Measurements from ENCODE around the gene LSAMP.

LSAMP gene

DNA sequence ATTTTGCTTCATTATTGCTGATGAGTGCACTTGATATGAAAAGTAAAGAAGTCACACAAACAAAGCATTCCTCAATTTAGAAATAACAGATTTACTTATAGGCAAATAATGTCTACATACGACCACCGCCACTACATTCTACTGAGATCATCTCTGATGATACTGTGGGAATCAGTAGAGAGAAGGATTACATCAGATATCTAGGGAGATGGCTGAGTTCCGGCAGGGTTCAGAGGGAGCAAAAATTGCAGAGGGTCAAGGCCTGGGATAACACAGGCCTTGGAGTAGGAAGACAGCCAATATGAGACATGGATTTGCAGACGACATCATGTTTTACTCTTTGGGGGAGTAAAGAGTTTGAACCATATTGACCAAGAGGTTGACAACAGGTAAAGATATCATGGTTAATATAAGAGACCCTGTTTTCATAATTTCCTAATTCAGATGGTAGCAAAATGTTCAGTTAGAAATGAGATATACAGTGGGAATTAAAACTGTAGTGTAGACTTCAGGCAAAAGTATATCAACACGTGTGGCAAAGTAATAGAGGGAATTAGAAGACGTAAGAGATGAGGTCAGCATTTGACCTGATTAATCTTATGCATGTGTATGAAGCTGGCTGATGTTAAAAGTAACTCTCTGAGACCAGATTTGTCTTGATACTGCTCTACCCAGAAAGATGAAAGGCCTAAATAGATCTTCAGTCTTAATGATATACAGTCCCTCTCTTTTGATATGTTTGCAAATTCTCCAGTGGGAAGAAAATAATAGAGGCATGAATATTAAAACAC, 15.6 kb downstream of the LSAMP start:
- no peak for DNase-seq

DNA sequence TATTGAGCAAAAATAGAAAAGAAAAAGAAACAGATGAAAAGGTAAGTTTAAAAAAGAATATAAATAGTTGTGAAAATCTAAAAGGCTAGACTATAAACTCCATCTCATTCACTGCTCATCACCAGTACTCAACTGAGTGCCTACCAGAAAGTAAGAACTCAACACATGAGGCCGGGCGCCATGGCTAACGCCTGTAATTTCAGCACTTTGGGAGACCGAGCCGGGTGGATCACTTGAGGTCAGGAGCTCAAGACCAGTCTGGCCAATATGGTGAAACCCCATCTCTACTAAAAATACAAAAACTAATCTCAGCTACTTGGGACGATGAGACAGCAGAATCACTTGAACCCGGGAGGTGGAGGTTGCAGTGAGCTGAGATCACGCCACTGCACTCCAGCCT, 19.3 kb downstream of the LSAMP start:
- DNase-seq: no peak

DNA sequence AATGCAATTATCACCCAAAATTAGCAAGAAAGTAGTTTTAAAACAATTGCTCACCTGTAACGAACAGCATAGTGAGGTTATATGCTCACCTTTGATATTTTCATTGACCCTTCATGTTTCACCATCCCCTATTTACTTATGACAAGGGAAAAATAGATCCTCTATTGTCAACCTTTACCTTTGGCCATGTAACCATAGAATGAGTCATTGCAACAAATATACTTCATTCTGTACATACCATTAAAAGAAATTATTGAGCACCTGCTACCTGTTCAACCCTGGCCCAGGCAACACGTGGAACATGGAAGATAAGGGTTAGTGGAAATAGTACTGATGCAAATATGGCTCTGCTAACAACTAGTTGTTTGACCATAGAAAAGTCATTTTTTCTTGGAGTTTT, 20.2 kb downstream of the LSAMP start:
- DNase-seq: no peak

DNA sequence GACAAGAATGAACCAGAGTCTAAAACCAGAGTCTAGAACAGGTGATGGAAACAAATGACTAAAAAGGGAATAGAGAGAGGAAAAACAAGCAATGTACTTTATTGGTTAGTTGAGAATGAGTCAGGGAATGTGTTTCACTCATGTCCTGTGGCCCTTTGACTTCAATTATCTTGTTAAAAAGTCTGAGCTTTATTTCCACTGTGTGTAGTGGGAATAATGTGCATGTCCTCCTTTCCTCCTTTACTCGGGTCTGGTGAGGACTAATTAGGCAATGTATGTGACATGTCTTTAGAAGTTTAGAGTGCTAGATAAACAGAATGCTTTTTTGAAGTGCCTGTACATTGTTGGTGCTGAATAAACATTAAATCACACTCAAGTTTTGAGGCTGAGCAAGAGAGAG, 21.3 kb downstream of the LSAMP start:
- DNase-seq: no peak

GRCh38 chr3:116423374-116423773, 21.9 kb downstream of the LSAMP start:
- no peak for DNase-seq

DNA sequence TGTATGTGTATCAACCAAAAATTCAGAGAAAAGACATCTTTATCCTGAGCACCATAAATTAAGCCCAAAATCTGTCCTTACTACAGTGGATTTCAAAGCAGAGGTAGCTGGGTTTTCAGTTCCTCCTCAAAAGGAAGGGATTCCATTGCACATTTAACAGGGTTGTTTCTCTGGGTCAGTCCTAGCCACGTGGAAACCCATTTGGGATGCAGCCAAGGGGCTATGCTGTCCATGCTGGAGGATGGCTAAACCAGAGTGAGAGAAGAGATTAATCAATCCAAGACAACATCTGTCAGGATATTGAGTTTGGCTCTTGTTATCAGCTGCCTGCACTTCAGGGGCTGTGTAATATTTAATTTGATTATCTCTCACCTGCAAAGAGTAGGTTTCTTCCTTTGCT, 28.1 kb downstream of the LSAMP start:
- no peak for DNase-seq

DNA sequence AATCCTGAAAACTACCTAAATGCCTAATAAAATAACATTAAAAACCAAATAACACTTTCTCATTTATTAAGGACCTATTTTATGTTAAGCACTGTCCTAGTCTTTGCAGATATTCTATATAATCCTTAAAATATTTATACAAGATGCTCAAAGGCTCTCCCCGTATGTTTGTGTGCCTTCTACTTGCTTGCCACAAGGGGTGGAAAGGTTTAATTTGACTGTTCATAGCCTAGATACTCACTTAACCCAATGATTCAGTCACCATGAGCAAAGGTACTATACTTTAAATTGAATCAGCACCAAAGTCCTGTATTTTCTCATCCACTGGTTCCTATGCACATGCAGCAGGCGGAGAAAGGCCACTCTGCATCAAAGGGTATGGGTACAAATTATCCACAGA, 32.0 kb downstream of the LSAMP start:
- no peak for DNase-seq

GRCh38 chr3:116408473-116408872, 36.8 kb downstream of the LSAMP start:
- no peak for DNase-seq

DNA sequence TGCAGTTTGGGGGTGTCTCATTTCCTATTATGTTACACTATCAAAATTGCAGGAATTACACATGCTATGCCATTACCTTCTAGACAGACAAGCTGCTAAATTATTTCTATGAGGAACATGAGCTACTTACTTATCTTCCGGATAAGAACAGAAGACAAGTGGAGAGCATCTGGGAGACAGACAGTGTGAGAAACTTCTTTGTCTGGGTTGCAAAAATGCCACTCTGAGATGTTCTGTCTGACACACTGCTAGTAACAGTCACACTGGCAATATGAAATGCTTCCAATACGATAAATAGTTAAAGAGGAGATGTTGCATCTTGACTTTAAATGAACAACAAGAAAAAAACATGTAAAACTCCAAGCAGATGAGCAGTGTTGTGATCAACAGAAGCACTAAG, 40.1 kb downstream of the LSAMP start:
- DNase-seq: no peak

GRCh38 chr3:116399701-116400226, 45.5 kb downstream of the LSAMP start:
- no peak for DNase-seq

GRCh38 chr3:116394365-116394764, 50.9 kb downstream of the LSAMP start:
- DNase-seq: no peak

GRCh38 chr3:116393199-116393598, 52.1 kb downstream of the LSAMP start:
- DNase-seq: no peak

GRCh38 chr3:116392291-116392690, 53.0 kb downstream of the LSAMP start:
- no peak for DNase-seq

DNA sequence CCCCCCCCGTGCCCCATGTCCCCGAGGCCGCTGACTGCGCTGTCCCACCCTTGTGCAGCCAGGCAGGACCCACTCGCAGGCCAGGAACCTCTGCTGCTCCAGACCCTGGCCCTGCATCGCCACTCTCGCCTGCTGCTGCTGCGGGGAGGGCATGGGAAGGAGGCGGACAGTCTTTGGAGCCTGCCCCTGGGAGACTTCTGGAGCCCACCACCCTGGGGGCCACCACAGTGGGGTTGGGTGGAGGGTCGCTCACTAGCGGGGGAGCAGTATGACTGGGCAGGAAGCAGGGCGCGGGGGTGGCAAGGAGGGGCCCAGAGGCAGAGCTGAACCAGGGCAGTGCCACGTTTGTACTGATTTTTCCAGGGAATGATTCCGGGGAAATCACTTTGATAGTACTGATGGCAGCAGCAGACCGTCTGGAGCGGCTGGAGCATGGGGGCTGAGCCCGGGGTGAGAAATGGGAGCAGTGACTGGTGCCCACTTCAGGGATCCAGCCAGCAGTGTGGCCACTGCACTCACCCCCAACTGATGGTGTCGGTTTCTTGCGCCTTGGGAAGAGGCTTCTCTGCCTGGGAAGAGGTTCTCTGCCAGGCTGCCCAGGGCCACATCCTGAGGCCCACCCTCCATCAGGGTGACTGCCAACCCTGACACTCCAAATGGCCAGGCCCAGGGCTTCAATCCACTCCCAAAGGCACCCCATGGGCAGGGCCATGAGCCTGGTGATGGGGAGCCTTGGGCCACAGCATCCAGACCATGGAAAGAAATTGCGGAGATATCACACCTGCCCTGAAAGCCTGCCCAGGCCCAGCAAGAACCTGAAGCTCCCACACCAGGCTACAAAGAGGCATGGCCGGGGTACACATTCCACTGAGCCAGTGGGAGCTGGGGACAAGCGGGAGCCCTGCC, 53.7 kb downstream of the LSAMP start:
- no peak for DNase-seq

GRCh38 chr3:116390318-116390717, 55.0 kb downstream of the LSAMP start:
- DNase-seq: no peak

- no peak for DNase-seq
Measured at GRCh38 chr3:116388867-116389385, 56.4 kb downstream of the LSAMP start.

DNA sequence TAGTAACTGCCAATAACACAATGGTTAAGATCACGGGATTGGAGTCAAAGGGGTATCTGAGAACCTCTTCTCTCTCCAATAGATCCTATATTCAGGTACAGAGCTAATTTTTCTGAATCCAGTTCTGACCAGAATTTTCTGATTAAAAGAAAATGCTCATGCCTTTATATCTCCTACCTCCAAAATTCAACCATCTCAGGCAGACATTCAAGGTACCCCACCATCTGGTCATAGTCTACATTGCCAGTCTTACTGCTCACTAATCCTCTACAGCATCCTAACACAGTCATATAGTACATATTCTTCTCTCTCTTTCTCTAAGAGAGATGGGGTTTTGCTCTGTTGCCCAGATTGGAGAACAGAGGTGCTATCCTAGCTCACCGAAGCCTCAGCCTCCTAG, 59.1 kb downstream of the LSAMP start:
- no peak for DNase-seq

DNA sequence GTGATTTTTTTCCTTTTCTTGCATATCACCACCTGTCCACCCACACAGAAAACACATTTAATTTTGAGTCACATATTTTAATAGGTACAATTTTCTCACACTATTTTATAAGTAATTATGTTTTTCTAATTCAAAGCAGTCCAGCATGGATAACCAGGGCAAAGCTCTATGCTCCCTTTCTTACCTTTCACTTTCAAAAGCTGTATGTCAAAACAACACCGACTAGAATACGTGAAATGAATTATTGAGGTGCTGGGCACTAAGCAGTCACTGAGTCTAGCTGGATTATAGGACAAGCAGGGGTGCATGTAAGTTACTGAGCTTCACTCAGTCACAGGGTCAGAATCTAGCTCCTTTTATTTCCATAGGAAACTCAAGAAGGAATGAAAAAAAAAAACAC, 60.6 kb downstream of the LSAMP start:
- DNase-seq: no peak

GRCh38 chr3:116378077-116378476, 67.2 kb downstream of the LSAMP start:
- DNase-seq: no peak

DNA sequence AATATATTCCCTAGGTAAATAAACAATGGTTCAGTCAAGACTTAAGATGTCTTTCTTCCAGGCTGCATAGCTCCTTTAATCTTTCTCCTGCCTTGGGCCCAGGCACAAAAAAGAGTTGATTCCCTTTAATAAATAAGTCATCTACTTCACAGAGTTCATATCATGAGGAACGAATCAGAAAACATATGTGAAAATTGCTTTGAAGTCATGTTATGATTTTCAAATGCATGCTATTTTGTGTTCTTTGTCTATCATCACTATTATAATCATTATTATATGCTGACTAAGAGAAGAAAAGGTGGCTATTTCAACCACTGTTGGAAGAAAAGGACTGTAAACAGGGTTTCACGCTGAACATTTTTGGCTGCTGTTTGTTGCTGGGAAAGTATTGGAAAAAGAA, 70.4 kb downstream of the LSAMP start:
- no peak for DNase-seq

- DNase-seq: no peak
Measured at GRCh38 chr3:116367761-116368395, 77.4 kb downstream of the LSAMP start.

DNA sequence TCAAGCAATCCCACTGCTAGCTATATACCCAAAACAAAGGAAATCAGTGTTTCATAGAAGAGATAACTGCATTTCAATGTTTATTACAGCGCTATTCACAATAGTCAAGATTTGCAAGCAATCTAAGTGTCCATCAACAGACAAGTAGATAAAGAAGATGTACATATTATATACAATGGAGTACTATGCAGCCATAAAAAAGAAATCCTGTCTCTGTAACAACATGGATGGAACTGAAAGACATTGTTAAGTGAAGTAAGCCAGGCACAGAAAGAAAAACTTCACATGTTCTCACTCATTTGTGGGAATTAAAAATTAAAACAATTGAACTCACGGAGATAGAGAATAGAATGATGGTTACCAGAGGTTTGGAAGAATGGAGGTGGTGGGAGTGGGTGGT, 89.2 kb downstream of the LSAMP start:
- DNase-seq: no peak

GRCh38 chr3:116354382-116354781, 90.9 kb downstream of the LSAMP start:
- no peak for DNase-seq
